22Rv1 (cell line): Measurements from ENCODE around the gene S1PR4.

ENCODE experiments used
- ZFX ChIP-seq: fragments of 450-650 bp; IDR thresholded peaks from 2 replicates; pipeline ENCODE4 v1.6.1; 2017; ENCODE audit warnings: antibody characterized with exemption, borderline replicate concordance
- TF ChIP-seq, protein P1 (sequence below): fragments of 450-650 bp; IDR thresholded peaks from 2 replicates; pipeline ENCODE4 v1.5.1; 2017; ENCODE audit warnings: mild to moderate bottlenecking

DNA sequence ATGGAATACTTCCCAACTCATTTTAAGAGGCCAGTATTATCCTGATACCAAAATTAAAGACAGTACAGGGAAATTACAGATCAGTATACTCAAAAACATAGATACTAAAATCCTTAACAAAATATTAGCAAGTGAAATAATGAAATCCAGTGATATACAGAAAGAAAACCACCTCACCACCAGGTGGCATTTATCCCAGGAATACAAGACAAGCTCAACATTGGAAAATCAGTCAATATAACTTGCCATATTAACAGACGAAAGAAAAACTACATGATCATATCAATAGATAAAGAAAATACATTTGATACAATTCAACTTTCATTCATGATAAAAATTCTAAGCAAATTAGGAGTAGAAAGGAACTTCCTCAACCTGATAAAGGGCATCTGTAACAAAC is 49.5 kb upstream of the S1PR4 start:
- TF ChIP-seq, protein P1, sequence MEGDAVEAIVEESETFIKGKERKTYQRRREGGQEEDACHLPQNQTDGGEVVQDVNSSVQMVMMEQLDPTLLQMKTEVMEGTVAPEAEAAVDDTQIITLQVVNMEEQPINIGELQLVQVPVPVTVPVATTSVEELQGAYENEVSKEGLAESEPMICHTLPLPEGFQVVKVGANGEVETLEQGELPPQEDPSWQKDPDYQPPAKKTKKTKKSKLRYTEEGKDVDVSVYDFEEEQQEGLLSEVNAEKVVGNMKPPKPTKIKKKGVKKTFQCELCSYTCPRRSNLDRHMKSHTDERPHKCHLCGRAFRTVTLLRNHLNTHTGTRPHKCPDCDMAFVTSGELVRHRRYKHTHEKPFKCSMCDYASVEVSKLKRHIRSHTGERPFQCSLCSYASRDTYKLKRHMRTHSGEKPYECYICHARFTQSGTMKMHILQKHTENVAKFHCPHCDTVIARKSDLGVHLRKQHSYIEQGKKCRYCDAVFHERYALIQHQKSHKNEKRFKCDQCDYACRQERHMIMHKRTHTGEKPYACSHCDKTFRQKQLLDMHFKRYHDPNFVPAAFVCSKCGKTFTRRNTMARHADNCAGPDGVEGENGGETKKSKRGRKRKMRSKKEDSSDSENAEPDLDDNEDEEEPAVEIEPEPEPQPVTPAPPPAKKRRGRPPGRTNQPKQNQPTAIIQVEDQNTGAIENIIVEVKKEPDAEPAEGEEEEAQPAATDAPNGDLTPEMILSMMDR, result peak; percentile 76
- TF ChIP-seq ZFX, result no peak
